H9 (cell line): Measurements from ENCODE around the gene GCC2. TPM values are rescaled to one million over a fixed set of nuclear protein-coding genes. Genes with fewer than 3 reads are reported as not detected.

ENCODE experiments used
- DNase-seq: peaks from one replicate; pipeline ENCODE4 v3.0.0-alpha.2; 2017
- H2AFZ ChIP-seq: one replicate; pipeline ENCODE4 v1.6.1; 2013; ENCODE audit warnings: mild to moderate bottlenecking, low read length, control low read depth, moderate library complexity
- H2AK5ac ChIP-seq: 2 replicates; pipeline ENCODE4 v1.6.1; 2013; ENCODE audit warnings: low read length, control low read depth, mixed read lengths; ENCODE audit not compliant: insufficient read length
- H2BK120ac ChIP-seq: one replicate; pipeline ENCODE4 v1.6.1; 2013; ENCODE audit warnings: low read depth, mild to moderate bottlenecking, low read length, control low read depth, inconsistent platforms; ENCODE audit not compliant: poor library complexity, severe bottlenecking
- H2BK12ac ChIP-seq: 2 replicates; pipeline ENCODE4 v1.6.1; 2013; ENCODE audit warnings: low read length, control low read depth, mixed read lengths, low read depth; ENCODE audit not compliant: insufficient read length
- H2BK15ac ChIP-seq: 2 replicates; pipeline ENCODE4 v1.6.1; 2013; ENCODE audit warnings: low read depth, low read length, control low read depth
- H2BK20ac ChIP-seq: one replicate; pipeline ENCODE4 v1.6.1; 2013; ENCODE audit warnings: low read depth, mild to moderate bottlenecking, low read length, control low read depth, inconsistent platforms; ENCODE audit not compliant: poor library complexity, severe bottlenecking
- H2BK5ac ChIP-seq: 2 replicates; pipeline ENCODE4 v1.6.1; 2013; ENCODE audit warnings: low read length, control low read depth, mixed read lengths; ENCODE audit not compliant: insufficient read length
- H3K14ac ChIP-seq: 2 replicates; pipeline ENCODE4 v1.6.1; 2013; ENCODE audit warnings: low read length, control low read depth; ENCODE audit not compliant: insufficient read depth
- H3K18ac ChIP-seq: 2 replicates; pipeline ENCODE4 v1.6.1; 2013; ENCODE audit warnings: low read depth, mild to moderate bottlenecking, mixed read lengths, low read length, control low read depth; ENCODE audit not compliant: insufficient read length
- H3K23ac ChIP-seq: 2 replicates; pipeline ENCODE4 v1.6.1; 2013; ENCODE audit warnings: low read length, control low read depth, mixed read lengths, low read depth; ENCODE audit not compliant: insufficient read length
- H3K23me2 ChIP-seq: 2 replicates; pipeline ENCODE4 v1.6.1; 2013; ENCODE audit warnings: low read depth, mild to moderate bottlenecking, mixed read lengths, low read length, control low read depth; ENCODE audit not compliant: insufficient read length, poor library complexity, severe bottlenecking
- H3K27ac ChIP-seq: 2 replicates; pipeline ENCODE4 v1.5.1; 2013; ENCODE audit warnings: low read length, control low read depth, mixed read lengths, low read depth; ENCODE audit not compliant: insufficient read length
- H3K27me3 ChIP-seq: 2 replicates; pipeline ENCODE4 v1.6.1; 2013; ENCODE audit warnings: low read length, control low read depth, inconsistent platforms; ENCODE audit not compliant: insufficient read depth
- H3K4ac ChIP-seq: 2 replicates; pipeline ENCODE4 v1.6.1; 2013; ENCODE audit warnings: low read depth, mild to moderate bottlenecking, control low read depth, inconsistent platforms, low read length, moderate library complexity
- H3K4me1 ChIP-seq: 2 replicates; pipeline ENCODE4 v1.6.1; 2013; ENCODE audit warnings: low read length, control low read depth, inconsistent platforms; ENCODE audit not compliant: insufficient read depth
- H3K4me2 ChIP-seq: 2 replicates; pipeline ENCODE4 v1.6.1; 2013; ENCODE audit warnings: low read length, control low read depth, mixed read lengths; ENCODE audit not compliant: insufficient read length, insufficient read depth
- H3K56ac ChIP-seq: 2 replicates; pipeline ENCODE4 v1.6.1; 2013; ENCODE audit warnings: low read depth, mild to moderate bottlenecking, mixed read lengths, low read length, control low read depth; ENCODE audit not compliant: insufficient read length
- H3K79me1 ChIP-seq: 2 replicates; pipeline ENCODE4 v1.6.1; 2013; ENCODE audit warnings: low read depth, mild to moderate bottlenecking, moderate library complexity, low read length, control low read depth, inconsistent platforms; ENCODE audit not compliant: insufficient read depth, poor library complexity, severe bottlenecking
- H3K79me2 ChIP-seq: 2 replicates; pipeline ENCODE4 v1.6.1; 2013; ENCODE audit warnings: low read length, control low read depth, inconsistent platforms; ENCODE audit not compliant: insufficient read depth
- H3K9ac ChIP-seq: 2 replicates; pipeline ENCODE4 v1.6.1; 2013; ENCODE audit warnings: low read length, control low read depth, mixed read lengths; ENCODE audit not compliant: insufficient read length; ENCODE audit errors: extremely low read depth
- H3K9me3 ChIP-seq: one replicate; pipeline ENCODE4 v1.6.1; 2013; ENCODE audit warnings: low read depth, low read length, inconsistent platforms; ENCODE audit not compliant: control insufficient read depth
- H3T11ph ChIP-seq: one replicate; pipeline ENCODE4 v1.6.1; 2013; ENCODE audit warnings: mild to moderate bottlenecking, low read length, control low read depth, inconsistent platforms
- H4K20me1 ChIP-seq: one replicate; pipeline ENCODE4 v1.6.1; 2013; ENCODE audit not compliant: control insufficient read depth, insufficient read length, insufficient read depth
- H4K5ac ChIP-seq: 2 replicates; pipeline ENCODE4 v1.6.1; 2013; ENCODE audit warnings: low read depth, mild to moderate bottlenecking, mixed read lengths, low read length, control low read depth; ENCODE audit not compliant: insufficient read length
- H4K8ac ChIP-seq: replicated peaks from 2 replicates; pipeline ENCODE4 v1.6.1; 2013; ENCODE audit warnings: low read length, control low read depth, mixed read lengths, low read depth; ENCODE audit not compliant: insufficient read length
- H4K91ac ChIP-seq: 2 replicates; pipeline ENCODE4 v1.6.1; 2013; ENCODE audit warnings: low read depth, mild to moderate bottlenecking, moderate library complexity, mixed read lengths, low read length, control low read depth; ENCODE audit not compliant: insufficient read length
- H3K27ac Mint-ChIP-seq, 3 experiments: 2 replicates in 2 of 3; 3 replicates in 1 of 3; pipeline ENCODE4 v1.8.0; 2020 to 2021; ENCODE audit warnings: mixed read lengths in 3 of 3, mild to moderate bottlenecking in 1 of 3, moderate library complexity in 1 of 3
- H3K27me3 Mint-ChIP-seq: 2 replicates; pipeline ENCODE4 v1.8.0; 2021; ENCODE audit warnings: low read depth, mild to moderate bottlenecking, moderate library complexity, mixed read lengths
- H3K36me3 Mint-ChIP-seq, 3 experiments: 2 replicates in 2 of 3; 3 replicates in 1 of 3; pipeline ENCODE4 v1.8.0; 2020 to 2021; ENCODE audit warnings: low read depth in 3 of 3, mixed read lengths in 3 of 3; ENCODE audit not compliant: insufficient read depth in 1 of 3
- H3K4me1 Mint-ChIP-seq, 2 experiments: 2 replicates each; pipeline ENCODE4 v1.8.0; 2020; ENCODE audit warnings: mixed read lengths in 2 of 2
- H3K4me3 Mint-ChIP-seq, 2 experiments: 2 replicates in 1 of 2; 3 replicates in 1 of 2; pipeline ENCODE4 v1.8.0; 2020 to 2021; ENCODE audit warnings: mild to moderate bottlenecking in 2 of 2, mixed read lengths in 2 of 2, moderate library complexity in 1 of 2
- H3K9me3 Mint-ChIP-seq, 2 experiments: 2 replicates in 1 of 2; 3 replicates in 1 of 2; pipeline ENCODE4 v1.8.0; 2020; ENCODE audit warnings: mild to moderate bottlenecking in 2 of 2, mixed read lengths in 2 of 2, moderate library complexity in 1 of 2
- WGBS: extraction: QIAGEN DNeasy Blood & Tissue Kit; methylation state at CpG from one replicate; pipeline ENCODE4 v1.1.7; 2013; ENCODE audit warnings: missing lambda C conversion rate, low lambda C conversion rate, mixed read lengths; ENCODE audit not compliant: insufficient read length; ENCODE audit errors: extremely low coverage; 5-methylcytosine and 5-hydroxymethylcytosine counted together
- total RNA-seq: library from RNA; stranded (reverse); gene quantifications from 2 replicates; pipeline ENCODE4 v1.2.1, GENCODE V29; 2021
- TF ChIP-seq, protein P1 (sequence below): fragments of 200-600 bp; sonication (generic); conservative IDR thresholded peaks from 3 replicates; pipeline ENCODE4 v1.8.0; 2021; ENCODE audit warnings: antibody characterized with exemption, mild to moderate bottlenecking

Gene GCC2
- total RNA-seq, 1 experiment from 2014 or later, result 53.3 TPM

DNA sequence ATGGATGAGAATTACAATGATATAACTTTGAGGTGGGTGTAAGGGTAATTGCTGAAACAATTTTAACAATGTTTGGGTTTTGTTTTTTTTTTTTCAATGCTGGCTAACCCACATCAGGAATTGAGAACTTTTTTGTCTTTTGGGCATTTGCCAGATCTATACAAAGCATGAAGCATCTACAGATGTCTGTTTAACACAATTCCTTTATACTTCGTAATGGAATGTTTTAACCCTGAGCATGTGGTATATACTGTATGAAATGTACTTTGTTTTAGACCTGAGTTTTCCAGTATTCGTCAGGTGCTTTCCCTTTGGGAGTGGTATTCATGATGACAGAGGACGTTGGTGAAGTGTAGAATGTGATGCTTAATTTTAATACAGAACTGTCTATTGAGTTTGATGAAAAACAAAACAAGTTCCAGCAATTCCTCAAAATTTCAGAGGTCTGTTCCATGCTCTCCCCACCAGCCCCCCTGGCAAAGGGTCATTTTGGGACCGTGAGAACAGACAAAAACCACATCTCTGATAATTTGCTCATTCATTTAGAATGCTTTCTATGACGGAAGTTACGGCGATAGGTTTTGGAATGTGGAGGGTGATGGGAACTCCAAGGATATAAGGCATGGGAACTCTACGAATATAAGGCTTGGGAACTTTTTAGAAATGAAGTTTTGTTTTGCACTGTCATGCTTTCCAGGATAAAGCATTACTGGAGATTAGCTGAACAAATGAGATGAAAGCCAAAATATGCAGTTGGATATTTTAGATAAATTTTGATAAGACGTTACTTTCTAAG, 99.4 kb downstream of the GCC2 start:
- H2BK12ac ChIP-seq, result no peak overlapping the region
- Mint-ChIP-seq H3K36me3 (peaks cover 3 to 10% (median 4%) of the 10 kb centered on the region in 3 experiments; a peak in 5 of 7 replicates), H3K27ac (no peak overlapping the region), H3K9me3 (peaks cover 5% of the 10 kb centered on the region in 2 experiments; a peak in 3 of 5 replicates), H3K27me3 (no peaks in the 10 kb centered on the region), H3K4me3 (no peak overlapping the region), H3K4me1 (peaks cover 0 to 10% of the 10 kb centered on the region in 2 experiments; a peak in 2 of 4 replicates)
- no peak for DNase-seq
- no peak overlapping the region for H3K27ac ChIP-seq
- no peak overlapping the region for H3K23ac ChIP-seq
- WGBS, result no CpG with 5 or more reads among the region's 9 CpGs
- H4K20me1 ChIP-seq, result no peaks in the 10 kb centered on the region
- no peak overlapping the region for H3K4ac ChIP-seq
- no peaks in the 10 kb centered on the region for H3K23me2 ChIP-seq
- no peaks in the 10 kb centered on the region for H3K27me3 ChIP-seq
- H4K5ac ChIP-seq, result no peak overlapping the region
- no peak overlapping the region for H2AFZ ChIP-seq
- no peak overlapping the region for H2BK5ac ChIP-seq
- peaks cover 2% of the 10 kb centered on the region; the same call in 1 of the 2 replicates for H3K79me2 ChIP-seq
- TF ChIP-seq, protein P1, sequence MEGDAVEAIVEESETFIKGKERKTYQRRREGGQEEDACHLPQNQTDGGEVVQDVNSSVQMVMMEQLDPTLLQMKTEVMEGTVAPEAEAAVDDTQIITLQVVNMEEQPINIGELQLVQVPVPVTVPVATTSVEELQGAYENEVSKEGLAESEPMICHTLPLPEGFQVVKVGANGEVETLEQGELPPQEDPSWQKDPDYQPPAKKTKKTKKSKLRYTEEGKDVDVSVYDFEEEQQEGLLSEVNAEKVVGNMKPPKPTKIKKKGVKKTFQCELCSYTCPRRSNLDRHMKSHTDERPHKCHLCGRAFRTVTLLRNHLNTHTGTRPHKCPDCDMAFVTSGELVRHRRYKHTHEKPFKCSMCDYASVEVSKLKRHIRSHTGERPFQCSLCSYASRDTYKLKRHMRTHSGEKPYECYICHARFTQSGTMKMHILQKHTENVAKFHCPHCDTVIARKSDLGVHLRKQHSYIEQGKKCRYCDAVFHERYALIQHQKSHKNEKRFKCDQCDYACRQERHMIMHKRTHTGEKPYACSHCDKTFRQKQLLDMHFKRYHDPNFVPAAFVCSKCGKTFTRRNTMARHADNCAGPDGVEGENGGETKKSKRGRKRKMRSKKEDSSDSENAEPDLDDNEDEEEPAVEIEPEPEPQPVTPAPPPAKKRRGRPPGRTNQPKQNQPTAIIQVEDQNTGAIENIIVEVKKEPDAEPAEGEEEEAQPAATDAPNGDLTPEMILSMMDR, result no peak
- no peak overlapping the region for H3K18ac ChIP-seq
- H2AK5ac ChIP-seq, result no peak overlapping the region
- H3K9me3 ChIP-seq, result no peaks in the 10 kb centered on the region
- H3T11ph ChIP-seq, result no peak overlapping the region
- no peak overlapping the region for H2BK120ac ChIP-seq
- no peak overlapping the region for H4K8ac ChIP-seq
- H2BK15ac ChIP-seq, result no peak overlapping the region
- peaks cover 5% of the 10 kb centered on the region; the same call in 1 of the 2 replicates for H3K4me1 ChIP-seq
- no peak overlapping the region for H3K4me2 ChIP-seq
- no peak overlapping the region for H3K56ac ChIP-seq
- no peak overlapping the region for H2BK20ac ChIP-seq
- no peak overlapping the region for H4K91ac ChIP-seq
- H3K79me1 ChIP-seq, result no peaks in the 10 kb centered on the region
- no peak overlapping the region for H3K9ac ChIP-seq
- no peak overlapping the region for H3K14ac ChIP-seq
